OCI-M2 (cell line): ENCODE measurements around the gene GTF3C5.
"Not testable (repeated sequence)": the region's sequence is repeated elsewhere in the genome, so short reads cannot be mapped to it uniquely, and the experiment has no call there.

Experiments used
- DNase-seq: peaks from one replicate; lab custom pipeline; 2025; ENCODE audit not compliant: unreplicated experiment; lab: John Stamatoyannopoulos, UW

GTF3C5 gene

GRCh38 chr9:133051966-133052539, 21.3 kb downstream of the GTF3C5 start:
- DNase-seq, result no peak

DNA sequence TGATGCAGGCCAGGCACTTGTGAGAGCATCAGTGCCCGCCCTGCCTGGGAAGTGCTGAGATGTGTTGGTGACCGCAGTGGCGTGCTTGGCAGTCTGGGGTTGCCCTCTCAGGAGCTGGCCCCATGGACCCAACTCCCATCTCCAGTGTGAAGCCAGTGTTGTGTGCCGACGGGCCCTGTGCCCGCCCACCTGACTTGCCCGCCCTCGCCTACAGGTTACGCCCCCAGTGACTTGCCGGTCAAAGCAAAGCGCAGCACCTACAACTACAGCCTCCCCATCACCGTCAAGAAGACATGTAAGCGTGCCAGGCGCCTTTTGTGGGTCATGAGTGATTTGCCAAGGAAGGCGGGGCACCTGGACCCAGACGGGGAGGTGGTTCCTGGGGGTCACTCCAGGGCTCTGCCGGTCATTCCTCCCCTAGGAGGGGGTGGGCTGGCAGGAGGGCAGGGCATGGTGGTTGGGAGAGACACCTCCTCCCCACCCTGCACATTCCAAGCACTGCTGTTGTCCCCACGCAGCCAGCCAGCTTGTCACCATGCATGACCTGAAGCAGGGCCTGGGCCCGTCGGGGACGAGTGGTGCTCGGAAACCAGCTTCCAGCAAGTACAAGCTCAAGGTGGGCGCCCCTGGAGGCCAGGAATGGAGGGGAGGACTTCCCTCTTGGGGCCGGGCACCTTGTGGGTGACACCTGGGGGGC, 23.5 kb downstream of the GTF3C5 start:
- no peak for DNase-seq

DNA sequence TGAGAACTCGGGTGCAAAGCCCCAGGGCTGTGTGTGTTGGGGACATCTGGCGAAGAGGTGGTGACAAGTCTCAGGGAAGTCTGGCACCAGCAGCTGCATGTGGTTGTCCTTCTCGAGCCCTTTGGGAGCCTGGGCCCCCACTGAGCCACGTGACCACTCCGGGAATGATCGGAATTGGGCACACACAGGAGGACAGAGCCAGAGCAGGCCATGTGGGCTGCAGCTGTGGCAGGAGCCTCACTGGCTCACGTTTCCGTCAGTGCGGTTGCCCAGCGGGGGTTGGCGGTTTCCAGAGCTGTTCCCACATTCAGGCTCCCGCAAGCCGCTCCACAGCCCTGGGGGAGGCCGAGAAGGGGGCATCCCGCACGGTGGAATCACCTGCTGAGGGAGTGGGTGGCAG, 24.2 kb downstream of the GTF3C5 start:
- no peak for DNase-seq

- DNase-seq, result no peak
These were observed 25.1 kb downstream of the GTF3C5 start for GRCh38 chr9:133055788-133056420.

- DNase-seq, result no peak
These were observed 25.7 kb downstream of the GTF3C5 start for GRCh38 chr9:133056533-133056932.

GRCh38 chr9:133057006-133057405, 26.2 kb downstream of the GTF3C5 start:
- no peak for DNase-seq

GRCh38 chr9:133057553-133057952, 26.8 kb downstream of the GTF3C5 start:
- no peak for DNase-seq

- no peak for DNase-seq
These were observed 27.3 kb downstream of the GTF3C5 start for GRCh38 chr9:133058071-133058470.

- no peak for DNase-seq
These were observed 27.9 kb downstream of the GTF3C5 start for GRCh38 chr9:133058550-133059320.

GRCh38 chr9:133059623-133060022, 28.8 kb downstream of the GTF3C5 start:
- no peak for DNase-seq

- no peak for DNase-seq
These were observed 29.6 kb downstream of the GTF3C5 start for GRCh38 chr9:133060417-133060841.

DNA sequence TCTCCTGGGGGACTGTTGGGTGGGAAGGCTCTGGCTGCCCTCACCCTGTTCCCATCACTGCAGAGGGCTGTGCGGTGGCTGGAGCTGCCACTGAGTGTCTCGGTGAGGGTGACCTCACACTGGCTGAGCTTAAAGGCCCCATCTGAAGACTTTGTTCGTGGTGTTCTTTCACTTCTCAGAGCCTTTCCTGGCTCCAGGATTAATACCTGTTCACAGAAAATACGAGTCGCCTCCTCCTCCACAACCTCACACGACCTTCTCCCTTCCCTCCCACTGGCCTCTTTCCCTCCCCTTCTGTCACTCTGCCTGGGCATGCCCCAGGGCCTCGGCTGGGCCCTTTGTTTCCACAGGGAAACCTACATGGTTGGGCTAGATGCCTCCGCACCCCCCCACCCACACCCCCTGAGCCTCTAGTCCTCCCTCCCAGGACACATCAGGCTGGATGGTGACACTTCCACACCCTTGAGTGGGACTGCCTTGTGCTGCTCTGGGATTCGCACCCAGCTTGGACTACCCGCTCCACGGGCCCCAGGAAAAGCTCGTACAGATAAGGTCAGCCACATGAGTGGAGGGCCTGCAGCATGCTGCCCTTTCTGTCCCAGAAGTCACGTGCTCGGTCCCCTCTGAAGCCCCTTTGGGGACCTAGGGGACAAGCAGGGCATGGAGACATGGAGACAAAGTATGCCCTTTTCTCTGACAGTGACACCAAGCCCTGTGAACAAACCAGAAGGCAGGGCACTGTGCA, 30.4 kb downstream of the GTF3C5 start:
- DNase-seq, result not testable (repeated sequence)

DNA sequence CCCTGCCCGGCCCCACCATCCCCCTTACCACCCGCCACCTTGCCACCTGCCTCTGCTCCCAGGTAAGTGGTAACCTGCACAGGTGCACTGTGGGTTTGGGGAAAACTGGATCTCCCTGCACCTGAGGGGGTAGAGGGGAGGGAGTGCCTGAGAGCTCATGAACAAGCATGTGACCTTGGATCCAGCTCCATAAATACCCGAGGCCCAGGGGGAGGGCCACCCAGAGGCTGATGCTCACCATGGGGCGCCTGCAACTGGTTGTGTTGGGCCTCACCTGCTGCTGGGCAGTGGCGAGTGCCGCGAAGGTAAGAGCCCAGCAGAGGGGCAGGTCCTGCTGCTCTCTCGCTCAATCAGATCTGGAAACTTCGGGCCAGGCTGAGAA, 31.0 kb downstream of the GTF3C5 start, which contains the start of gene CEL:
Gene CEL, plus strand, starts transcription at position 218 of the 382 bp plus-strand sequence. Its CDS starts 22 bp downstream, at position 240.
- not testable (repeated sequence) for DNase-seq

GRCh38 chr9:133062569-133062968, 31.8 kb downstream of the GTF3C5 start:
- DNase-seq, result not testable (repeated sequence)

DNA sequence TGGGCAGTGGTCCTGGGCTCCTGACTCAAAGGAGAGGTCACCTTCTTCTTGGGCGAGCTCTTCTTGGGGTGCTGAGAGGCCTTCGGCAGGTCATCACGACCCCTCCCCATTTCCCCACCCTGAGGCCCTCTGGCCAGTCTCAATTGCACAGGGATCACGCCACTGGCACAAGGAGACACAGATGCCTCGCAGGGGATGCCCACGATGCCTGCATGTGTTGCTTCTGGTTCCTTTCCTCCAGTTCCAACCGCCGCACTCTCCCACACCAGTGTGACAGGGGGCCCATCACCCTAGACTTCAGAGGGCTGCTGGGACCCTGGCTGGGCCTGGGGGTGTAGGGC, 32.3 kb downstream of the GTF3C5 start:
- no peak for DNase-seq

DNA sequence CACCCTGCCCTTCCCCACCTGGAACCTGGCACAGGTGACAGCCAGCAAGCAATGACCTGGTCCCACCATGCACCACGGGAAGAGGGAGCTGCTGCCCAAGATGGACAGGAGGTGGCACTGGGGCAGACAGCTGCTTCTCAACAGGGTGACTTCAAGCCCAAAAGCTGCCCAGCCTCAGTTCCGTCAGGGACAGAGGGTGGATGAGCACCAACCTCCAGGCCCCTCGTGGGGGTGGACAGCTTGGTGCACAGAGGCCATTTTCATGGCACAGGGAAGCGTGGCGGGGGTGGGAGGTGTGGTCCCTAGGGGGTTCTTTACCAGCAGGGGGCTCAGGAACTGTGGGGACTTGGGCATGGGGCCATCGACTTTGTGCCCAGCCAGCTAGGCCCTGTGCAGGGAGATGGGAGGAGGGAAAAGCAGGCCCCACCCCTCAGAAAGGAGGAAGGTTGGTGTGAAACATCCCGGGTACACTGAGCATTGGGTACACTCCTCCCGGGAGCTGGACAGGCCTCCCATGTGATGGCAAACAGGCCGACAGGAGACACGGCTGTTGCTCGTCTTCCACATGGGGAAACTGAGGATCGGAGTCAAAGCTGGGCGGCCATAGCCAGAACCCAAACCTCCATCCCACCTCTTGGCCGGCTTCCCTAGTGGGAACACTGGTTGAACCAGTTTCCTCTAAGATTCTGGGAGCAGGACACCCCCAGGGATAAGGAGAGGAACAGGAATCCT, 32.9 kb downstream of the GTF3C5 start:
- DNase-seq, result no peak

GRCh38 chr9:133064241-133065069, 33.7 kb downstream of the GTF3C5 start:
- no peak for DNase-seq

- DNase-seq, result no peak
These were observed 34.2 kb downstream of the GTF3C5 start for GRCh38 chr9:133065070-133065388.

GRCh38 chr9:133066181-133066983, 35.6 kb downstream of the GTF3C5 start:
- DNase-seq, result no peak
